Progenitor cell of endocrine pancreas (in vitro differentiated cells): Measurements from ENCODE around the gene TMED9. TPM values are rescaled to one million over a fixed set of nuclear protein-coding genes. Genes with fewer than 3 reads are reported as not detected.

Source experiments
- DNase-seq: peaks from one replicate; pipeline ENCODE4 v3.0.0; 2021; ENCODE audit warnings: low spot score; ENCODE audit not compliant: unreplicated experiment
- H3K27ac Mint-ChIP-seq: 2 replicates; pipeline ENCODE4 v1.8.0; 2021; ENCODE audit warnings: mild to moderate bottlenecking, moderate library complexity, mixed read lengths
- H3K27me3 Mint-ChIP-seq: 2 replicates; pipeline ENCODE4 v1.8.0; 2021; ENCODE audit warnings: mixed read lengths
- H3K36me3 Mint-ChIP-seq: 2 replicates; pipeline ENCODE4 v1.8.0; 2022; ENCODE audit warnings: mixed read lengths; ENCODE audit not compliant: insufficient read depth
- H3K4me1 Mint-ChIP-seq: 2 replicates; pipeline ENCODE4 v1.8.0; 2021; ENCODE audit warnings: low read depth, mixed read lengths
- H3K4me3 Mint-ChIP-seq: 2 replicates; pipeline ENCODE4 v1.8.0; 2021; ENCODE audit warnings: low read depth, mild to moderate bottlenecking, moderate library complexity, mixed read lengths
- H3K9me3 Mint-ChIP-seq: 2 replicates; pipeline ENCODE4 v1.8.0; 2021; ENCODE audit warnings: low read depth, mixed read lengths
- total RNA-seq: library from RNA; stranded (reverse); gene quantifications from 2 replicates; pipeline ENCODE4 v1.2.1, GENCODE V29; 2021
- TF ChIP-seq, protein P1 (sequence below): fragments of 200-600 bp; sonication (generic); IDR thresholded peaks from one replicate; pipeline ENCODE4 v1.5.0; 2021; ENCODE audit warnings: antibody characterized with exemption, mild to moderate bottlenecking; ENCODE audit not compliant: unreplicated experiment

Gene TMED9
- total RNA-seq, 1 donor from 2014 or later, result 170 TPM

- TF ChIP-seq, protein P1, sequence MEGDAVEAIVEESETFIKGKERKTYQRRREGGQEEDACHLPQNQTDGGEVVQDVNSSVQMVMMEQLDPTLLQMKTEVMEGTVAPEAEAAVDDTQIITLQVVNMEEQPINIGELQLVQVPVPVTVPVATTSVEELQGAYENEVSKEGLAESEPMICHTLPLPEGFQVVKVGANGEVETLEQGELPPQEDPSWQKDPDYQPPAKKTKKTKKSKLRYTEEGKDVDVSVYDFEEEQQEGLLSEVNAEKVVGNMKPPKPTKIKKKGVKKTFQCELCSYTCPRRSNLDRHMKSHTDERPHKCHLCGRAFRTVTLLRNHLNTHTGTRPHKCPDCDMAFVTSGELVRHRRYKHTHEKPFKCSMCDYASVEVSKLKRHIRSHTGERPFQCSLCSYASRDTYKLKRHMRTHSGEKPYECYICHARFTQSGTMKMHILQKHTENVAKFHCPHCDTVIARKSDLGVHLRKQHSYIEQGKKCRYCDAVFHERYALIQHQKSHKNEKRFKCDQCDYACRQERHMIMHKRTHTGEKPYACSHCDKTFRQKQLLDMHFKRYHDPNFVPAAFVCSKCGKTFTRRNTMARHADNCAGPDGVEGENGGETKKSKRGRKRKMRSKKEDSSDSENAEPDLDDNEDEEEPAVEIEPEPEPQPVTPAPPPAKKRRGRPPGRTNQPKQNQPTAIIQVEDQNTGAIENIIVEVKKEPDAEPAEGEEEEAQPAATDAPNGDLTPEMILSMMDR, result no peak
- Mint-ChIP-seq H3K4me1 (peaks cover 2% of the 10 kb centered on the region), H3K36me3 (peaks cover 4% of the 10 kb centered on the region), H3K27me3 (no peaks in the 10 kb centered on the region), H3K9me3 (no peaks in the 10 kb centered on the region), H3K27ac (no peak overlapping the region), H3K4me3 (no peak overlapping the region)
- DNase-seq, result no peak
Measured at GRCh38 chr5:177609076-177610059, 17.4 kb downstream of the TMED9 start.

- Mint-ChIP-seq H3K9me3 (no peaks in the 10 kb centered on the region), H3K36me3 (peaks cover 3% of the 10 kb centered on the region), H3K27ac (peak overlapping the region; percentile 17), H3K4me3 (no peak overlapping the region), H3K27me3 (no peaks in the 10 kb centered on the region), H3K4me1 (peaks cover 2% of the 10 kb centered on the region)
- TF ChIP-seq, protein P1, result no peak
- no peak for DNase-seq
Measured at GRCh38 chr5:177610131-177610769, 18.2 kb downstream of the TMED9 start.

DNA sequence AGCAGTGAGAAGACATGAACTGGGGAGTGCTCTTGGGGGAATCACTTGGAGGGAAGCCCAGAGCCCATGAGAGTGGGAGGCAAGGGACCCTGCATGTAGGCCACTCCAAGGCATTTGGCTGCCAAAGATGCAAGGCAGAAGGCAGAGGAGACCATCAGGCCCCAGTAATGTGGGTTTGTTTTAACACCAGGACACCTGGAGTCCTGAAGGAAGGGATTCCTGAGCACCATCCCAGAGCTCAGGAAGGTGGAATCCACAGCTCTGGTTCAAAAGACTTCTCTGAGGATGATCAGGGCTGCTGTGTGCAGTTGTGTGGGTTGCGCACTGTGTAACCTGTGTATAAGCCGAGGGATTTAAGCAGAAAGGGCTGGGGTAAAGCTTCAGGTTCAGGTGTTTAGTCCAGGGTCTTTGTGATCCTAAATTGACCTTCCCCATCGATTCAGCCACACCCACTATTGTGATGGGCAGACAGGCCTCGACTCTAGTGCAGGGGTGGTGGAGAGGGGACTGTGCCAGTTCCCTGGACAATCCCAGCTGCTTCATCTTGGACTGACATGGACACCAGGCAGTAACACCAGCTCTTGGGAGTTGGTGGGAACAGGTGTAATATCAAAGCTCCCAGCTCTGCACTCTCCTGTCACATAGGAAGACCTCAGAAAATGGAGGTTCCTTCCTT lies 18.9 kb downstream of the TMED9 start:
- TF ChIP-seq, protein P1, result no peak
- H3K9me3 Mint-ChIP-seq, result no peaks in the 10 kb centered on the region
- peaks cover 2% of the 10 kb centered on the region for H3K4me1 Mint-ChIP-seq
- peak overlapping the region; percentile 17 for H3K27ac Mint-ChIP-seq
- H3K4me3 Mint-ChIP-seq, result no peak overlapping the region
- H3K27me3 Mint-ChIP-seq, result no peaks in the 10 kb centered on the region
- H3K36me3 Mint-ChIP-seq, result peaks cover 2% of the 10 kb centered on the region
- no peak for DNase-seq

DNA sequence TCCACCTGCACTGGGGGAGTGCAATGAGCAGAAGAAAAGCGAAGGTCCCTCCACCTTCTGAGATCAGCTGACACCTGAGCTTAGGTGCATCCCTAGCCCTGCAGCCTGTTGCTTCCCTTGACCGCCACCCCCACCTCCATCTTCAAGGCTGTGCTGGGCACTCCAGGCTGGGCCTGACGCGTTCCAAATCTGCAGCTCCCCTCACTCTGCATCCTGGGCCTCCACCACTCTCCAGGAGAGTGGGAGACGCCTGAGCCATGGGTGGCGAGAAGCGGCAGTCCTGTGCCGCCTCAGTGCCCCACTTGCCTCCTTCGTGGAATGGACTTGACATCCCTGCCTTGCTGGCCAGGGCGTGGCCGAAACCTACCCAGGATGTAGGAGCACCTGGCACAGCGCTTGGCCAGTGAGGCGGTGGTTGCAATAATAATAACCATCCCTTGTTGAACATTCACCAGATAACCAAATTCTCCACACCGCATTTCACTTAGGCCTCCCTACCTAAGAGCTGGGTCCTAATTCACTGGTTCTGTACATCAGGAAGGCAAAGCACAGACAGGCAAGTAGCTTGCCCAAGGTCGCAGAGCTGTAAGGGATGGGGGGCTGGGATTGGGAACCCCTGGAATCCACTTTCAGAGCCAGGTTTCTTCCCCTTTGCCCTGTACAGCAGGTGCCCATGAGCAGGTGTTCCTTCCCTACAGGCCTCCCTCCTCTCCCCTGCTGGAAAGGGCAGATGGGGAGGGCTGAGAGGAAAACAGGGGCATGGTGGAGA lies 19.6 kb downstream of the TMED9 start:
- no peak overlapping the region for H3K27ac Mint-ChIP-seq
- H3K4me3 Mint-ChIP-seq, result no peak overlapping the region
- H3K4me1 Mint-ChIP-seq, result peaks cover 2% of the 10 kb centered on the region
- H3K9me3 Mint-ChIP-seq, result no peaks in the 10 kb centered on the region
- TF ChIP-seq, protein P1, result no peak
- H3K27me3 Mint-ChIP-seq, result no peaks in the 10 kb centered on the region
- H3K36me3 Mint-ChIP-seq, result peaks cover 4% of the 10 kb centered on the region
- DNase-seq, result no peak
